Thymus (tissue), 11 donors: Measurements from ENCODE around the gene CHD9. TPM values are rescaled to one million over a fixed set of nuclear protein-coding genes. Genes with fewer than 3 reads are reported as not detected.
"Not testable (repeated sequence)": the region's sequence is repeated elsewhere in the genome, so short reads cannot be mapped to it uniquely, and the experiment has no call there.

ENCODE experiments used
- DNase-seq, 9 donors: peaks; one replicate each; pipeline ENCODE4 v3.0.0-alpha.2; 2013; ENCODE audit warnings: low spot score in 9 of 9, low read depth in 6 of 9, missing footprints in 1 of 9
- H3K27ac ChIP-seq, 2 donors: one replicate each; pipeline ENCODE4 v1.5.1; 2013; ENCODE audit warnings: control low read depth in 1 of 2, low read depth in 1 of 2, low read length in 1 of 2, mild to moderate bottlenecking in 1 of 2, moderate library complexity in 1 of 2
- H3K27me3 ChIP-seq, 2 donors: one replicate each; pipeline ENCODE4 v1.5.1; 2013; ENCODE audit warnings: low read length in 1 of 2; ENCODE audit not compliant: control insufficient read depth in 2 of 2, insufficient read depth in 1 of 2
- H3K36me3 ChIP-seq, 2 donors: one replicate each; pipeline ENCODE4 v1.5.1; 2013; ENCODE audit warnings: low read length in 1 of 2, mild to moderate bottlenecking in 1 of 2, moderate library complexity in 1 of 2; ENCODE audit not compliant: control insufficient read depth in 2 of 2, insufficient read depth in 2 of 2
- H3K4me1 ChIP-seq, 2 donors: one replicate each; pipeline ENCODE4 v1.5.1; 2013; ENCODE audit warnings: low read length in 2 of 2; ENCODE audit not compliant: control insufficient read depth in 2 of 2, insufficient read depth in 2 of 2
- H3K4me3 ChIP-seq, 2 donors: one replicate each; pipeline ENCODE4 v1.5.1; 2013; ENCODE audit warnings: low read length in 2 of 2, control low read depth in 1 of 2, mild to moderate bottlenecking in 1 of 2
- H3K9me3 ChIP-seq, 2 donors: one replicate each; pipeline ENCODE4 v1.5.1; 2013; ENCODE audit warnings: low read length in 1 of 2, mild to moderate bottlenecking in 1 of 2; ENCODE audit not compliant: control insufficient read depth in 2 of 2, insufficient read depth in 1 of 2
- WGBS: extraction: QIAGEN DNeasy Blood & Tissue Kit; methylation state at CpG from one replicate; pipeline ENCODE4 v1.1.7; 2013; 5-methylcytosine and 5-hydroxymethylcytosine counted together
- polyA plus RNA-seq: library from polyadenylated mRNA; stranded (reverse); fragments of 200-250 nt; gene quantifications from one replicate; pipeline ENCODE4 v1.2.3, GENCODE V29; 2013
- total RNA-seq: library from RNA; stranded (reverse); fragments of 120-200 nt; gene quantifications from one replicate; pipeline ENCODE4 v1.2.4, GENCODE V29; 2013
- donor health status: healthy.

CHD9 gene
- total and polyA plus RNA-seq, 2 donors: 15.3 to 43.7 TPM

DNA sequence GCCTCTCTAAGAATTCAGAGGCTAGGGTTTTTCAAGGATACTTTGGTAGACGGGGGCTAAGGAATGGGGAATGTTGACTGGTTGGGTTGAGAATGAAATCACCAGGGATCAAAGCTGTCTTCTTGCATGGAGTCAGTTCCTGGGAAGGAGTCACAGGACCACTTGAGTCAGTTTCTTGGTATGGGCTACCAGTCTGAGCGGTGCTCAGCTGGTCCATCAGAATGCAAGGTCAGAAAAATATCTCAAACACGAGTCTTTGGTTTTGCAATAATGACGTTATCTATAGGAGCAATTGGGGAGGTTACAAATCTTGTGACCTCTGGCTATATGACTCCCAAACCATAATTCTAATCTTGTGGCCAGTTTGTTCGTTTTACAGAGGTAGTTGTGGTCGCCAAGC is 20.5 kb upstream of the CHD9 start:
- WGBS: 95% methylated on average over 6 of the region's 6 CpGs
- Histone ChIP-seq H3K4me1 (no peaks in the 10 kb centered on the region), H3K9me3 (no peaks in the 10 kb centered on the region), H3K27ac (no peak overlapping the region), H3K4me3 (no peak overlapping the region), H3K27me3 (no peaks in the 10 kb centered on the region), H3K36me3 (no peaks in the 10 kb centered on the region)
- no peak for DNase-seq

DNA sequence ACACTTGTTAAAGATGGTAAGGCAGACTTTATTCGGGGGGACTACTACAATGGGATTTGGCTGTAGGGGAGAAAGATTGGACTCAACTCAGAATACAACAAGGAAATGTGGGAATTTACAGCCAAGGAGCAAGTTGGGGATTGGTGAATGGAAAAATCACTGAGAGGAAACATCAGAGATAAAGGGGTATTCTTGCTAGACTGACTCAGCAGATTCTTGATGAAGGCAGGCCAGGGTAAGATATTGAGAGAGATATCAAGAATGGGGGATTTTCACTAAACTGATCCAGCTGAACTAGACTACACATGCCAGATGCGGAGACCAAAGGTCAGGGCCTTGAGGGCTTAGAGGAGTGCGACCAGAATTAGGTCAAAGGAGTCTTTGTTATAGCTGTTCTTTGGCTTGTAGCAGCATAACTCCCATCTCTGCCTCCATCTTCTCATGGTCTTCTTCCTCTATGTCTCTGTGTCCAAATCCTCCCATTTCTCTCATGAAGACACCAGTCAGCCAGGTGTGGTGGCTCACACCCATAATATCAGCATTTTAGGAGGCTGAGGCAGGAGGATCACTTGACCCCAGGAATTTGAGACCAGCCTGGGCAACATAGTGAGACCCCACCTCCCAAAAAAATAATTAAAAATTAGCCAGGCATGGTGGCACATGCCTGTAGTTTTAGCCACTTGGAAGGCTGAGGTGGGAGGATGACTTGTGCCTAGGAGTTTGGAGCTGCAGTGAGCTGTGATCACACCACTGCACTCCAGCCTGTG is 19.4 kb upstream of the CHD9 start:
- no peak for DNase-seq
- no peak overlapping the region for H3K27ac ChIP-seq
- WGBS: 97% methylated on average over 3 of the region's 3 CpGs
- H3K36me3 ChIP-seq: no peaks in the 10 kb centered on the region
- no peak overlapping the region for H3K4me3 ChIP-seq
- no peaks in the 10 kb centered on the region for H3K9me3 ChIP-seq
- no peaks in the 10 kb centered on the region for H3K4me1 ChIP-seq
- H3K27me3 ChIP-seq: no peaks in the 10 kb centered on the region

DNA sequence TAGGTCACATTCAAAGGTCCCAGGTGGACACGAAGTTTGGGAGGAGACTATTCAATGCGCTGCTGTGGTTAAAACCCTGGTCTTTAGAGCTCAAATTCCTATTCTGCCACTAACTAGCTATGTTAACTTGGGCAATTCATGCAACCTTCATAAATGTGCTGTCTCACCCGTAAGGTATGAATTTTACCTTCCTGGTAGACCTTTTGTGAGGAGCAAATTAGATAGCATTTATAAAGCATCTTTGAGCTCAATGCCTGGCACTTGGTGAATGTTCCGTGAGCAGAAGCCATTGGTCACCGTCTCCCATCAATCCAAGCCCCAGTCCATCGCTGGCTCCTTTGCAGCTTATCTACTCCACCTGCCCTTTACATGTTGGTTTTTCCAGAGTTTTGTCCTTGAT is 18.7 kb upstream of the CHD9 start:
- 98% methylated on average over 6 of the region's 6 CpGs for WGBS
- H3K4me1 ChIP-seq: no peaks in the 10 kb centered on the region
- no peak overlapping the region for H3K4me3 ChIP-seq
- no peaks in the 10 kb centered on the region for H3K9me3 ChIP-seq
- H3K27me3 ChIP-seq: no peaks in the 10 kb centered on the region
- DNase-seq: no peak
- H3K27ac ChIP-seq: no peak overlapping the region
- H3K36me3 ChIP-seq: no peaks in the 10 kb centered on the region

DNA sequence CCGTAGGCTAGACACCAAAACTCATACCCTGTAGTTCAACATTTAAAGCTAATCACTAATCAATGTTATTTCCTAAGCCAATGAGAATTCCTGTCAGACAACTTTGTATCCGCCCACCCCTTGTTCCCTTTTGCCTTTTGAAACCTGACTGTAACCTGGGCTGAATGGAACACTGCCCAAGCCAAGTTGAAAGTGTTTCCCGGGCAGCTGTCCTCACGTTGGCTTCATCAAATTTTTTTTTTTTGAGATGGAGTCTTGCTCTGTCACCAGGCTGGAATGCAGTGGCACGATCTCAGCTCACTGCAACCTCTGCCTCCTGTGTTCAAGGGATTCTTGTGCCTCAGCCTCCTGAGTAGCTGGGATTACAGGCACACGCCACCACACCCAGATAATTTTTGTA is 18.1 kb upstream of the CHD9 start:
- H3K9me3 ChIP-seq, H3K4me1 ChIP-seq, H3K4me3 ChIP-seq, DNase-seq, H3K36me3 ChIP-seq, H3K27me3 ChIP-seq, H3K27ac ChIP-seq: not testable (repeated sequence)
- 91% methylated on average over 6 of the region's 6 CpGs for WGBS

DNA sequence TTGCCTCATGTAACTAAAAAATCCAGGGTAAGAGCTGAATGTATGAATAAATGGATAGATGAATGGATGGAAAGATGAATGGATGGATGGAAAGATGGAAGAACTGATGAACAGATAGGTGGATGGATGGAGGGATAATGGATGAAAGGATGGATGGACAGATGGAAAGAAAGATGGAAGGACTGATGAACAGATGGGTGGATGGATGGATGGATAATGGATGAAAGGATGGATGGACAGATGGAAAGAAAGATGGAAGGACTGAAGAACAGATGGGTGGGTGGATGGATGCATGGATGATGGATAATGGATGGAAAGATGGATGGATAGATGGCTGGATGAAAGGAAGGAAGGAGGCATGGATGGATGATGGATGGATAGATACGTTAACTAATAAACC is 14.0 kb upstream of the CHD9 start:
- Histone ChIP-seq H3K4me3 (no peak overlapping the region), H3K4me1 (peaks cover 2 to 7% of the 10 kb centered on the region in 2 donors), H3K36me3 (no peaks in the 10 kb centered on the region), H3K27me3 (peaks cover 0 to 2% of the 10 kb centered on the region in 2 donors), H3K9me3 (no peaks in the 10 kb centered on the region), H3K27ac (peak overlapping the region in 1 of 2 donors; percentile 64)
- WGBS: 98% methylated on average over 1 of the region's 1 CpG
- no peak for DNase-seq

DNA sequence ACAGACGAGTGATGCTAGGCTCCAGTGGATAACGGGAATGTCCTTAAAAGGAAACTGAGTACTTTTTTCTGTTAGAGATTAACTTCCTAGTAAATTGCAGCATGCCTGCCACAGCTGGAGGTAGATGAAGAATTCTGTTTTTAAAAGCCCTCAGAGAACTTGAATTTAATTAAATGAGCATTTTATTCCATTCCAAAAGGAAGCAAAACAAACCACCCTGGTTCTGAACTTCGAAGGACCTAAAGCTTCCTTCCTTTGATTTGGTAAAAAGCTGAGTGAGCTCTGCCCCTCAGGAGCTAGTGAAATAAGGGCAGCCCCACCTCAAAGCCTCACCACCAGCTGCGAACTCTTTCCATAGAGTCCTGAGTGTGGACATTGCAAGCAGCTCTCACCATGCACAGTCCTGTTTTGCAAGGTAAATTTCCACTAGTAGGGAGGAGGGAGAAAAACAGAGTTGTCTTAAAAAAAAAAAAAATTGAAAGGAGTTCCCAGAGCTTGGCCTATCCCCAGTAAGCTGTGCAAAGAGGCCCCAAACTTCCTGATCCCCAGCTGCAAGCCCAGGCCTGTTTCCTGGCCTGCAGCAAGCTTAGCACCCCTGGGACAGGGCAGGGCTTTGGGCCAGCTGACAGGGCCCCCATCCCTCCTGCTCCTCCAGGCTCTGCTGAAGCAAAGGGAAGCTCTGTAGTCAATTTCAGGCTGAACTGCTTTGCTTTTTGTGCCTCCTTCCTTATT is 13.3 kb upstream of the CHD9 start:
- Histone ChIP-seq H3K9me3 (no peaks in the 10 kb centered on the region), H3K27ac (peak overlapping the region in 1 of 2 donors; percentile 64), H3K4me3 (no peak overlapping the region), H3K27me3 (peaks cover 0 to 2% of the 10 kb centered on the region in 2 donors), H3K4me1 (peaks cover 2 to 7% of the 10 kb centered on the region in 2 donors), H3K36me3 (no peaks in the 10 kb centered on the region)
- WGBS: 53% methylated on average over 4 of the region's 4 CpGs
- peak in 3 of 9 donors; percentile 13 to 28 (median 27) for DNase-seq

DNA sequence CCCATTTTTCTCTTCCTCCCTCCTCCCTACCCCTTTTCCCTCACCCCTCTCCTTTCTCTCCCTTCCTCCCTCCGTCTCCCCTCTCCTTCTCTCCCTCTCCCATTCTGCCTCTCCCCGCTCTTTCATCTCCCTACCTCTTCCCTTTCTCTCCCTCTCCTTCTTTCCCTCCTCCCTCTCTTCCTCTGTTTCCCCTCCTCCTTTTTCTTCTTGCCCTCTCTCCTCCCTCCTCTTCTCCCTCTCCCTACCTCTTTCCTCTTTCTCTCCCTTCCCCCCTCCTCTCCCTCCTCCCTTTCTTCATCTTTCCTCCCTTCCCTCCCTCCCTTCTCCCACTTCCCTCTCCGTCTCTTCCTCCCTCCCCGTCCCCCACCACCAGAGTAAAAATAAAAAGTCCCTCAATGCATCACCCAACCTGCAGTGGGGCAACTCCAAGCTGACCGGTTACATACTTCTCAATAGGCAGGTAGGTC is 12.5 kb upstream of the CHD9 start:
- H3K36me3 ChIP-seq: no peaks in the 10 kb centered on the region
- no peak overlapping the region for H3K4me3 ChIP-seq
- H3K27ac ChIP-seq: peak overlapping the region in 1 of 2 donors; percentile 47
- peaks cover 2 to 7% of the 10 kb centered on the region in 2 donors for H3K4me1 ChIP-seq
- 77% methylated on average over 5 of the region's 5 CpGs for WGBS
- no peak for DNase-seq
- H3K9me3 ChIP-seq: no peaks in the 10 kb centered on the region
- peaks cover 0 to 2% of the 10 kb centered on the region in 2 donors for H3K27me3 ChIP-seq

DNA sequence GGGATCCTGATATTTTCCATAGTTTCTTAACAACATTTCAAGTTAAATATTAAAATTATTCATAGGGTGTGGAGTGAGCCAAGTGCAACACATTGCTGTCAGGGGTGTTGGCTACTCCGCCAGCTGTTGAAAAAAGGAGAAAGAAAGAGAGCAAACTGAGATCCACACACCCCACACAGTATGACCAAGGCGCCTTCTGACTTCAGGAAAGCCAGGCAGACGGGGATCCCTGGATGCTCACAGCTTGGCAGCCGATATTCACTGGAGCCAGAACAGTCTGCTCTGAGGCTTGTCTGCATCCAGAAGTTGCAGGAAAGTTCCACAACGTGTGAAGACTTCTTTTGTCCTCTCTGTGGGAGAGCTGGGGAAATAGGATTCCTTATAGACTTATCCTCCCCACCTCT is 11.4 kb upstream of the CHD9 start:
- no peak for DNase-seq
- no peaks in the 10 kb centered on the region for H3K36me3 ChIP-seq
- peaks cover 0 to 2% of the 10 kb centered on the region in 2 donors for H3K27me3 ChIP-seq
- 92% methylated on average over 5 of the region's 5 CpGs for WGBS
- no peaks in the 10 kb centered on the region for H3K9me3 ChIP-seq
- H3K4me1 ChIP-seq: peaks cover 2 to 7% of the 10 kb centered on the region in 2 donors
- H3K4me3 ChIP-seq: no peak overlapping the region
- H3K27ac ChIP-seq: peak overlapping the region in 1 of 2 donors; percentile 37

DNA sequence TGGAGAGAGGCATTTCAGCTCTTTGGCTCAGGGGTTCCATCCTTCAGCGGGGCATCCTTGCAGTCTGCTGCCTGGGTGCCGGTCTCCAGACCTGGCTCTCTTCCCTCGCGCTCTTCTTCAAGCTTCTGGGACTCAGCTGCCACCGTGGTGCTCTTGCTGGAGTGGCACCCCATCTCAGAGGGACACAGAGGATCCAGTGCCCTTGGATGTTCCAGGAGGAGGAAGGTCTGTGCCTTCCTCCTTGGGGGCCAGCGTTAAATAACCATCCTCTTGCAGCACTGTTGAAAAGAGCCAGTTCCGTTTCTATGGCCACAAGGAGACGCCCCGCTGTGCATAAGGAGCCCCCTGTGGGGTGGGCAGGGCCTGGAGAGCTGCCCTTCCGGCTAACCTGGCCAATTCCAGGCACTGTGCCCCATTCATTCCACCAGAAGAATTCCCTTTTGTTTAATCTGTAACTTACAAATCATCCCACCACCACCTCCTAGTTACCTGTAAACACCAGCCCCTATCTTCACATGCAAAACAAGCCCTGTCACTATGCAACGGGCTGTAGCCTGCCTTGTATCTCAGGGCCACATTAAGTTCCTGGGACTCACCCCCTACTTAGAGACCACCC is 10.7 kb upstream of the CHD9 start:
- H3K9me3 ChIP-seq: no peaks in the 10 kb centered on the region
- H3K27ac ChIP-seq: peak overlapping the region in 1 of 2 donors; percentile 17
- DNase-seq: no peak
- peaks cover 0 to 2% of the 10 kb centered on the region in 2 donors for H3K27me3 ChIP-seq
- no peaks in the 10 kb centered on the region for H3K36me3 ChIP-seq
- WGBS: 86% methylated on average over 11 of the region's 11 CpGs
- peaks cover 2 to 7% of the 10 kb centered on the region in 2 donors for H3K4me1 ChIP-seq
- no peak overlapping the region for H3K4me3 ChIP-seq
